HCT116 (cell line): ENCODE results near the gene FMO2. TPM values are rescaled to one million over a fixed set of nuclear protein-coding genes. Genes with fewer than 3 reads are reported as not detected.

Source experiments
- ATAC-seq: fragments of 200-7000 bp; cut with Tn5 transposase; 2 replicates; pipeline ENCODE4 v1.9.1; 2020; ENCODE audit warnings: mild to moderate bottlenecking, moderate library complexity
- BruUV-seq: library from RNA; stranded (reverse); fragments of 400-500 nt; replicated peaks from 2 replicates; lab custom pipeline; 2021; lab: Mats Ljungman, UMichigan
- CTCF ChIA-PET: fragments of 300-600 bp; sonication (Branson Sonifier 250); formaldehyde crosslinking; loops from one replicate; lab custom pipeline; 2021; ENCODE audit warnings: antibody characterized with exemption; lab: Charles Lee
- POLR2A ChIA-PET: fragments of 300-600, 350-600 bp; sonication (Branson Sonifier 250); formaldehyde crosslinking; loops from one replicate; lab custom pipeline; 2021; ENCODE audit warnings: antibody characterized with exemption; lab: Charles Lee
- RAD21 ChIA-PET, 2 experiments: fragments of 300-600 bp; sonication (Branson Sonifier 250); formaldehyde crosslinking; loops; one replicate each; lab custom pipeline; 2023; ENCODE audit warnings: low total read pairs in 2 of 2; ENCODE audit not compliant: uncharacterized antibody in 2 of 2, unreplicated experiment in 2 of 2, low non-redundant PET in 1 of 2; lab: Charles Lee
- DNase-seq: peaks from one replicate; pipeline ENCODE4 v3.0.0-alpha.2; 2010; ENCODE audit warnings: low read depth, low spot score
- H2AFZ ChIP-seq: fragments of 200-600 bp; shearing (Covaris generic), sonication (generic); 2 replicates; pipeline ENCODE4 v1.6.1; 2017; ENCODE audit warnings: low read depth, mixed run types, mixed read lengths, antibody characterized with exemption, low read length; ENCODE audit not compliant: poor library complexity, severe bottlenecking
- H3K27ac ChIP-seq: 2 replicates; pipeline ENCODE4 v1.5.1; 2012; ENCODE audit warnings: low read depth, low read length
- H3K27me3 ChIP-seq: fragments of 200-600 bp; sonication (generic); 2 replicates; pipeline ENCODE4 v1.6.1; 2016; ENCODE audit warnings: mixed run types, low read length, mixed read lengths; ENCODE audit not compliant: insufficient read depth
- H3K36me3 ChIP-seq, 2 experiments: fragments of 200-500 bp in 1 of 2; fragments of 200-600 bp in 1 of 2; sonication (Bioruptor generic) in 1 of 2; sonication (generic) in 1 of 2; 2 replicates each; pipeline versions ENCODE4 v1.5.1 to v1.6.1; 2014 to 2016; ENCODE audit warnings: low read length in 2 of 2, inconsistent platforms in 1 of 2, mixed read lengths in 1 of 2, mixed run types in 1 of 2; ENCODE audit not compliant: insufficient read depth in 2 of 2, control insufficient read depth in 1 of 2
- H3K4me1 ChIP-seq, 2 experiments: fragments of 200-600 bp in 1 of 2; sonication (generic) in 1 of 2; 2 replicates each; pipeline versions ENCODE4 v1.5.1 to v1.6.1; 2012 to 2017; ENCODE audit warnings: low read length in 2 of 2, inconsistent platforms in 1 of 2, mild to moderate bottlenecking in 1 of 2, mixed read lengths in 1 of 2, mixed run types in 1 of 2, moderate library complexity in 1 of 2; ENCODE audit not compliant: insufficient read depth in 2 of 2, control insufficient read depth in 1 of 2
- H3K4me2 ChIP-seq: fragments of 200-600 bp; sonication (generic); 2 replicates; pipeline ENCODE4 v1.6.1; 2017; ENCODE audit warnings: mixed run types, low read length, mixed read lengths
- H3K4me3 ChIP-seq, 2 experiments: fragments of 200-600 bp in 1 of 2; sonication (generic) in 1 of 2; replicated peaks in 1 of 2; 2 replicates each; pipeline ENCODE4 v1.5.1; 2011 to 2016; ENCODE audit warnings: low read length in 2 of 2, control low read depth in 1 of 2, low read depth in 1 of 2, mild to moderate bottlenecking in 1 of 2, mixed read lengths in 1 of 2, mixed run types in 1 of 2
- H3K79me2 ChIP-seq: fragments of 200-600 bp; sonication (generic); 2 replicates; pipeline ENCODE4 v1.6.1; 2017; ENCODE audit warnings: mild to moderate bottlenecking, mixed run types, low read length, moderate library complexity, mixed read lengths; ENCODE audit not compliant: insufficient read depth
- H3K9ac ChIP-seq: fragments of 200-600 bp; sonication (generic); 2 replicates; pipeline ENCODE4 v1.6.1; 2016; ENCODE audit warnings: low read length, mixed read lengths
- H3K9me2 ChIP-seq: fragments of 200-600 bp; sonication (generic), shearing (Covaris generic); 2 replicates; pipeline ENCODE4 v1.6.1; 2017; ENCODE audit warnings: mixed run types, mild to moderate bottlenecking, moderate library complexity; ENCODE audit not compliant: insufficient read depth
- H3K9me3 ChIP-seq, 2 experiments: fragments of 200-500 bp in 1 of 2; fragments of 200-600 bp in 1 of 2; sonication (Bioruptor generic) in 1 of 2; sonication (generic) in 1 of 2; 2 replicates each; pipeline ENCODE4 v1.6.1; 2014 to 2017; ENCODE audit warnings: low read length in 2 of 2, mixed read lengths in 2 of 2, inconsistent platforms in 1 of 2, low read depth in 1 of 2, mild to moderate bottlenecking in 1 of 2, mixed run types in 1 of 2, moderate library complexity in 1 of 2; ENCODE audit not compliant: control insufficient read depth in 1 of 2, insufficient read depth in 1 of 2
- H4K20me1 ChIP-seq: fragments of 200-600 bp; sonication (generic), shearing (Covaris generic); 2 replicates; pipeline ENCODE4 v1.6.1; 2017; ENCODE audit warnings: mixed run types, mild to moderate bottlenecking, moderate library complexity; ENCODE audit not compliant: insufficient read depth
- CBX3 ChIP-seq: IDR thresholded peaks from 2 replicates; pipeline ENCODE4 v1.6.1; 2012; ENCODE audit warnings: low read depth
- CEBPB ChIP-seq: IDR thresholded peaks from 2 replicates; pipeline ENCODE4 v1.6.1; 2012; ENCODE audit warnings: low read depth
- ELF1 ChIP-seq: IDR thresholded peaks from 2 replicates; pipeline ENCODE4 v1.6.1; 2012; ENCODE audit warnings: low read depth, borderline replicate concordance
- EZH2 ChIP-seq: fragments of 200-600 bp; sonication (generic); IDR thresholded peaks from 2 replicates; pipeline ENCODE4 v1.6.1; 2017; ENCODE audit warnings: antibody characterized with exemption, mixed run types
- EZH2phosphoT487 ChIP-seq: fragments of 200-600 bp; IDR thresholded peaks from 2 replicates; pipeline ENCODE4 v1.6.1; 2018; ENCODE audit warnings: antibody characterized with exemption, borderline replicate concordance
- JUND ChIP-seq: IDR thresholded peaks from 2 replicates; pipeline ENCODE4 v1.6.1; 2012
- POLR2AphosphoS5 ChIP-seq: IDR thresholded peaks from 2 replicates; pipeline ENCODE4 v1.6.1; 2011; ENCODE audit warnings: mild to moderate bottlenecking, low read depth, low read length, moderate library complexity
- SP1 ChIP-seq: IDR thresholded peaks from 2 replicates; pipeline ENCODE4 v1.6.1; 2012; ENCODE audit warnings: low read depth
- SRF ChIP-seq: IDR thresholded peaks from 2 replicates; pipeline ENCODE4 v1.6.1; 2012; ENCODE audit warnings: low read depth
- ZBTB33 ChIP-seq: IDR thresholded peaks from 2 replicates; pipeline ENCODE4 v1.6.1; 2011; ENCODE audit warnings: mild to moderate bottlenecking, low read length, moderate library complexity; ENCODE audit not compliant: insufficient replicate concordance; ENCODE audit errors: extremely low read depth
- ZFX ChIP-seq: fragments of 450-650 bp; IDR thresholded peaks from 2 replicates; pipeline ENCODE4 v1.6.1; 2017
- intact Hi-C: fragments of 100-400 bp; cut with micrococcal nuclease; formaldehyde crosslinking; loops from 2 replicates; pipeline ENCODE4 v1.10.0; 2022
- total RNA-seq: library from RNA; stranded (reverse); gene quantifications from one replicate; pipeline ENCODE4 v1.2.1, GENCODE V29; 2021; ENCODE audit not compliant: unreplicated experiment
- TF ChIP-seq, protein P1 (sequence below): IDR thresholded peaks from 2 replicates; pipeline ENCODE4 v1.6.1; 2012
- TF ChIP-seq, protein P2 (sequence below), 3 experiments: fragments of 200-600 bp in 1 of 3; sonication (generic) in 1 of 3; IDR thresholded peaks in 2 of 3; conservative IDR thresholded peaks in 1 of 3; 2 replicates each; pipeline ENCODE4 v1.5.1; 2012 to 2017; ENCODE audit warnings: low read depth in 2 of 3, low read length in 2 of 3, antibody characterized with exemption in 1 of 3, borderline replicate concordance in 1 of 3, control low read depth in 1 of 3, mild to moderate bottlenecking in 1 of 3, mixed read lengths in 1 of 3, mixed run types in 1 of 3, moderate library complexity in 1 of 3; ENCODE audit not compliant: insufficient read depth in 1 of 3
- TF ChIP-seq, protein P3 (sequence below): IDR thresholded peaks from 2 replicates; pipeline ENCODE4 v1.6.1; 2012; ENCODE audit warnings: low read depth

Gene FMO2
- total RNA-seq, 1 experiment from 2014 or later, result 0.30 TPM

DNA sequence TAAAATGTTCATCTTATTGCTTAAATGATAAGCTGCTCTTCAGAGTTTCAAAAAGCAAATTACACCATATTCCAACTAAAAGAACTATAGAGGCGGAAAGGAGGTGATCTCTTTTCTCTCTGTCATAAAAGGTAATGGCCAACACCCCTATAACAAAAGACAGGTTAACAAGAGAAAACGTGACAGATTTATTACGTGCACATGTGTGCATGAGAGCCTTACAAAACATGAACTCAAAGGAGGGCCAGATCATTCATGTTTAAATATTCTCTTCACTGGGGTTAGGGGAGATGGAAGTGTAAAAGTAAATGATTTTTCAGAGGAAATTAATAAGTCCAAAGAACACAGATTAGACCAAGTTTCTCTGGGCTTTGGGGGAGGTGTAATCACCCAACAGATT, 26.5 kb upstream of the FMO2 start:
- H2AFZ ChIP-seq, result no peak overlapping the region
- ChIA-PET CTCF (no interaction called here), RAD21 (no interaction called here), POLR2A (no interaction called here)
- no peaks in the 10 kb centered on the region for H3K4me1 ChIP-seq
- intact Hi-C loops, result no loop called here
- no peaks in the 10 kb centered on the region for H3K9me3 ChIP-seq
- no peak for ATAC-seq
- no peaks in the 10 kb centered on the region for H4K20me1 ChIP-seq
- H3K27ac ChIP-seq, result no peak overlapping the region
- no peak overlapping the region for H3K4me2 ChIP-seq
- TF ChIP-seq POLR2AphosphoS5, result no peak
- TF ChIP-seq EZH2, result no peak
- TF ChIP-seq, protein P1, sequence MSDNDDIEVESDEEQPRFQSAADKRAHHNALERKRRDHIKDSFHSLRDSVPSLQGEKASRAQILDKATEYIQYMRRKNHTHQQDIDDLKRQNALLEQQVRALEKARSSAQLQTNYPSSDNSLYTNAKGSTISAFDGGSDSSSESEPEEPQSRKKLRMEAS, result no peak
- TF ChIP-seq, protein P2, sequence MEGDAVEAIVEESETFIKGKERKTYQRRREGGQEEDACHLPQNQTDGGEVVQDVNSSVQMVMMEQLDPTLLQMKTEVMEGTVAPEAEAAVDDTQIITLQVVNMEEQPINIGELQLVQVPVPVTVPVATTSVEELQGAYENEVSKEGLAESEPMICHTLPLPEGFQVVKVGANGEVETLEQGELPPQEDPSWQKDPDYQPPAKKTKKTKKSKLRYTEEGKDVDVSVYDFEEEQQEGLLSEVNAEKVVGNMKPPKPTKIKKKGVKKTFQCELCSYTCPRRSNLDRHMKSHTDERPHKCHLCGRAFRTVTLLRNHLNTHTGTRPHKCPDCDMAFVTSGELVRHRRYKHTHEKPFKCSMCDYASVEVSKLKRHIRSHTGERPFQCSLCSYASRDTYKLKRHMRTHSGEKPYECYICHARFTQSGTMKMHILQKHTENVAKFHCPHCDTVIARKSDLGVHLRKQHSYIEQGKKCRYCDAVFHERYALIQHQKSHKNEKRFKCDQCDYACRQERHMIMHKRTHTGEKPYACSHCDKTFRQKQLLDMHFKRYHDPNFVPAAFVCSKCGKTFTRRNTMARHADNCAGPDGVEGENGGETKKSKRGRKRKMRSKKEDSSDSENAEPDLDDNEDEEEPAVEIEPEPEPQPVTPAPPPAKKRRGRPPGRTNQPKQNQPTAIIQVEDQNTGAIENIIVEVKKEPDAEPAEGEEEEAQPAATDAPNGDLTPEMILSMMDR (IDR thresholded peaks at IDR 0.05 in 2 of 3, conservative IDR thresholded peaks at IDR 0.05 in 1 of 3; ENCODE audit: borderline replicate concordance in 1 of 3, insufficient read depth in 1 of 3, low read depth in 2 of 3, low read length in 2 of 3), result no peak
- TF ChIP-seq JUND, result no peak
- no peak for TF ChIP-seq ELF1
- no peak for TF ChIP-seq SRF
- no peak for TF ChIP-seq ZBTB33
- TF ChIP-seq ZFX, result no peak
- TF ChIP-seq, protein P3, sequence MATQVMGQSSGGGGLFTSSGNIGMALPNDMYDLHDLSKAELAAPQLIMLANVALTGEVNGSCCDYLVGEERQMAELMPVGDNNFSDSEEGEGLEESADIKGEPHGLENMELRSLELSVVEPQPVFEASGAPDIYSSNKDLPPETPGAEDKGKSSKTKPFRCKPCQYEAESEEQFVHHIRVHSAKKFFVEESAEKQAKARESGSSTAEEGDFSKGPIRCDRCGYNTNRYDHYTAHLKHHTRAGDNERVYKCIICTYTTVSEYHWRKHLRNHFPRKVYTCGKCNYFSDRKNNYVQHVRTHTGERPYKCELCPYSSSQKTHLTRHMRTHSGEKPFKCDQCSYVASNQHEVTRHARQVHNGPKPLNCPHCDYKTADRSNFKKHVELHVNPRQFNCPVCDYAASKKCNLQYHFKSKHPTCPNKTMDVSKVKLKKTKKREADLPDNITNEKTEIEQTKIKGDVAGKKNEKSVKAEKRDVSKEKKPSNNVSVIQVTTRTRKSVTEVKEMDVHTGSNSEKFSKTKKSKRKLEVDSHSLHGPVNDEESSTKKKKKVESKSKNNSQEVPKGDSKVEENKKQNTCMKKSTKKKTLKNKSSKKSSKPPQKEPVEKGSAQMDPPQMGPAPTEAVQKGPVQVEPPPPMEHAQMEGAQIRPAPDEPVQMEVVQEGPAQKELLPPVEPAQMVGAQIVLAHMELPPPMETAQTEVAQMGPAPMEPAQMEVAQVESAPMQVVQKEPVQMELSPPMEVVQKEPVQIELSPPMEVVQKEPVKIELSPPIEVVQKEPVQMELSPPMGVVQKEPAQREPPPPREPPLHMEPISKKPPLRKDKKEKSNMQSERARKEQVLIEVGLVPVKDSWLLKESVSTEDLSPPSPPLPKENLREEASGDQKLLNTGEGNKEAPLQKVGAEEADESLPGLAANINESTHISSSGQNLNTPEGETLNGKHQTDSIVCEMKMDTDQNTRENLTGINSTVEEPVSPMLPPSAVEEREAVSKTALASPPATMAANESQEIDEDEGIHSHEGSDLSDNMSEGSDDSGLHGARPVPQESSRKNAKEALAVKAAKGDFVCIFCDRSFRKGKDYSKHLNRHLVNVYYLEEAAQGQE, result no peak
- TF ChIP-seq SP1, result no peak
- no peak for TF ChIP-seq EZH2phosphoT487
- TF ChIP-seq CBX3, result no peak
- no peak for TF ChIP-seq CEBPB
- H3K27me3 ChIP-seq, result no peaks in the 10 kb centered on the region
- no peaks in the 10 kb centered on the region for H3K36me3 ChIP-seq
- H3K4me3 ChIP-seq, result no peak overlapping the region
- DNase-seq, result no peak
- H3K9ac ChIP-seq, result no peak overlapping the region
- H3K9me2 ChIP-seq, result no peaks in the 10 kb centered on the region
- H3K79me2 ChIP-seq, result no peaks in the 10 kb centered on the region
- BruUV-seq, result no TSS peak
